GM12874 (cell line): Measurements from ENCODE around the gene STRA6.

Experiments used
- CTCF ChIP-seq: IDR thresholded peaks from 2 replicates; pipeline ENCODE4 v1.5.1; 2011; ENCODE audit warnings: low read depth, mild to moderate bottlenecking, control low read depth, low read length, moderate library complexity; ENCODE audit not compliant: insufficient read depth

The STRA6 gene

GRCh38 chr15:74158855-74159650 lies 43.5 kb downstream of the STRA6 start:
- TF ChIP-seq CTCF = no peak

GRCh38 chr15:74157868-74158827 lies 44.4 kb downstream of the STRA6 start:
- no peak for TF ChIP-seq CTCF

GRCh38 chr15:74156678-74157411 lies 45.7 kb downstream of the STRA6 start:
- no peak for TF ChIP-seq CTCF

- TF ChIP-seq CTCF = no peak
These were observed 46.7 kb downstream of the STRA6 start for GRCh38 chr15:74155766-74156417.

- TF ChIP-seq CTCF = no peak
These were observed 55.5 kb downstream of the STRA6 start for GRCh38 chr15:74147051-74147450.

GRCh38 chr15:74146277-74146800 lies 56.2 kb downstream of the STRA6 start:
- TF ChIP-seq CTCF = no peak
